Coronary artery (tissue), 2 donors: ENCODE results near the gene HPSE2.

ENCODE experiments used
- DNase-seq: peaks from one replicate; pipeline ENCODE4 v3.0.0-alpha.2; 2017; ENCODE audit warnings: low spot score
- H3K27ac ChIP-seq, 2 donors: fragments of 200-600 bp; sonication (generic); one replicate each; pipeline ENCODE4 v1.5.1; 2016 to 2019
- H3K4me3 ChIP-seq: fragments of 200-600 bp; sonication (generic); 2 replicates; pipeline ENCODE4 v1.5.1; 2016; ENCODE audit warnings: mild to moderate bottlenecking, moderate library complexity
- TF ChIP-seq, protein P1 (sequence below): fragments of 200-600 bp; sonication (generic); IDR thresholded peaks from one replicate; pipeline ENCODE4 v1.5.1; 2019; ENCODE audit warnings: antibody characterized with exemption

The HPSE2 gene

DNA sequence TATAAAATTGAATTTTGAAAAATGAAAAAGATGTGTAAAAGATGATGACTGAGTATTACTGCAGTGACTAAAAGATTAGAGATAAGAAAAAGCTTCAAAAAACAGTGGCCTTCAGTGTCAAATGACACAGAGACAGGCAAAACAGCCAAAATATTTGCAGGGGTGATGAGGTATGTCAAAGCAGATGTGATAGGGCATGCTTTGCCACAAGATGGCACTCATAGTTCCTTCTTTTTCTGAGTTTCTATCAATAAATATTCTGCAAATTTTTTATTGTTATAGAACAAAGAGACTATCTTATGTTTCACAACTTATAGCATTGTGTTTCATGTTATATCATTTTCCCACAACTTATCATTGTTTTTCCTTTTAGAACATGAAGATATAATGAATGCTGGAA, 444.8 kb downstream of the HPSE2 start:
- Histone ChIP-seq H3K27ac (no peak overlapping the region), H3K4me3 (no peak overlapping the region)
- no peak for DNase-seq
- TF ChIP-seq, protein P1, sequence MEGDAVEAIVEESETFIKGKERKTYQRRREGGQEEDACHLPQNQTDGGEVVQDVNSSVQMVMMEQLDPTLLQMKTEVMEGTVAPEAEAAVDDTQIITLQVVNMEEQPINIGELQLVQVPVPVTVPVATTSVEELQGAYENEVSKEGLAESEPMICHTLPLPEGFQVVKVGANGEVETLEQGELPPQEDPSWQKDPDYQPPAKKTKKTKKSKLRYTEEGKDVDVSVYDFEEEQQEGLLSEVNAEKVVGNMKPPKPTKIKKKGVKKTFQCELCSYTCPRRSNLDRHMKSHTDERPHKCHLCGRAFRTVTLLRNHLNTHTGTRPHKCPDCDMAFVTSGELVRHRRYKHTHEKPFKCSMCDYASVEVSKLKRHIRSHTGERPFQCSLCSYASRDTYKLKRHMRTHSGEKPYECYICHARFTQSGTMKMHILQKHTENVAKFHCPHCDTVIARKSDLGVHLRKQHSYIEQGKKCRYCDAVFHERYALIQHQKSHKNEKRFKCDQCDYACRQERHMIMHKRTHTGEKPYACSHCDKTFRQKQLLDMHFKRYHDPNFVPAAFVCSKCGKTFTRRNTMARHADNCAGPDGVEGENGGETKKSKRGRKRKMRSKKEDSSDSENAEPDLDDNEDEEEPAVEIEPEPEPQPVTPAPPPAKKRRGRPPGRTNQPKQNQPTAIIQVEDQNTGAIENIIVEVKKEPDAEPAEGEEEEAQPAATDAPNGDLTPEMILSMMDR: no peak

DNA sequence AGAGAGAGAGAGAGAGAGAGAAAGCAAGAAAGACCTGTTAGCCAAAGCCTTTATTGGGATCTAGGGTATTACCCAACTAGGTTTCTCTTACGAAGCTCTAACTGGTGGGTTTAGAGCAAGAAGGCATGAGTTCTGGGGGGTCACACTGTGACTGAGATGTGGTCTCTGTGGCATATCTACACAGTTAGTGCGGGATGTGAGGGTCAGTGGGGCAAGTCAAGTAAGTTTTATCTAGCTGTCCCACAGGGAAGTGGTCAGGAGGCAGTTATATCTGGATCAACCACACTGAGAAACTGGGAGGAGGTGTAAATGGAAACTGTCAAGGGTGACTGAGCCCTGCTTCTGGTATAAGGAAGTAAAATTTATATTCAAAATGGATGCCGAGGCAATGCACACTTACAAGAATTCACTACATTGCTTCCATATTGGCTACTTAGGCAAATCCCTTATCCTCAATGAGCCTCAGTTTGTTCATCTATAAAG, 457.3 kb downstream of the HPSE2 start:
- Histone ChIP-seq H3K4me3 (no peak overlapping the region), H3K27ac (no peak overlapping the region)
- TF ChIP-seq, protein P1: no peak
- DNase-seq: no peak

DNA sequence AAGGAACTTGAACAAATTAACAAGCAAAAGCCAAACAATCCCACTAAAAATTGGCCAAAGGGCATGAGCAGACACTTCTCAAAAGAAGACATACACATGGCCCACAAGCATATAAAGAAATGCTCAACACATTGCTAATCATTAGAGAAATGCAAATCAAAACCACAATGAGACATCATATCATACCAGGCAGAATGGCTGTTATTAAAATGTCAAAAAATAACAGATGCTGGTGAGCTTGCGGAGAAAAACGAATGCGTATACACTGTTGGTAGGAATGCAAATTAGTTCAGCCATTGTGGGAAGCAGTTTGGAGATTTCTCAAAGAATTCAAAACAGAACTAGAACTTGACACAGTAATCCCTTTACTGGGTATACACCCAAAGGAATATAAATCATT, 477.2 kb downstream of the HPSE2 start:
- H3K4me3 ChIP-seq: no peak overlapping the region
- TF ChIP-seq, protein P1: no peak
- no peak overlapping the region for H3K27ac ChIP-seq
- DNase-seq: no peak

DNA sequence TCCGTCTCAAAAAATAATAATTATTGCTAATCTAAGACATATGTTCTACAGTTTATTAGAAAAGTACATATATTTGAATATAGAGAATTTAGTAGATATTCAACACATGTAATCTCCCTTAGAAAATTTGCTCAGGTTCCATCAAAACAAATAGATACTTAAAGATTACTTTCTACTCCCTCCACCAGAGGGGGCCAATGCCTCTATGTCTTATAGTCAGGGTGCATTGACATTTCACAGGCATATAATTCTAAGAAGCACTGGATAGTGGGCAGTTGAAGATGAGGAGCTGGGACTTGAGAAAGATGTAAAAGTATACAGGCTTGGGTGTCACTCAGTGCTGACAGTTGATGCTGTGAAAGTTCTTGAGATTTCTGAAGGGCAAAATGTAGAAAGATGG, 487.4 kb downstream of the HPSE2 start:
- H3K4me3 ChIP-seq: no peak overlapping the region
- TF ChIP-seq, protein P1: no peak
- no peak overlapping the region for H3K27ac ChIP-seq
- no peak for DNase-seq

DNA sequence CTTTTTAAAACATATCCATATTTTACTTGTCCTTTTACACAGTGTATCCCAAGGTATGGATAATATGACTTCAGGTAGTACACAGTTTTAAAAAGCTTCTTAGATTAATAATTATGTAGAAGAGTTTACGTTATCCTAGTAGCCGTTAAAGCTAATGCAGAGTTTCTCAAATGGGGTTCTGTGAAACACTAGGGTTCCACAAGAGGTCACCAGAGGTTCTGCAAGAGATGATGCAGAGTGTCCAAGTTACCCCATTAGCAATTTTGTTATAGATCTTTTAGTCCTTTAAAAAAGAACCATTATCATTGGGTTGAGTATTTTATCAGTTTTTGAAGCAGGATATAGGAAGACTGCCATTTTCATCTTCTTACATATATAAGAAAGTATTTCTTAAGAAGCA, 490.0 kb downstream of the HPSE2 start:
- Histone ChIP-seq H3K27ac (no peak overlapping the region), H3K4me3 (no peak overlapping the region)
- TF ChIP-seq, protein P1: no peak
- DNase-seq: no peak

DNA sequence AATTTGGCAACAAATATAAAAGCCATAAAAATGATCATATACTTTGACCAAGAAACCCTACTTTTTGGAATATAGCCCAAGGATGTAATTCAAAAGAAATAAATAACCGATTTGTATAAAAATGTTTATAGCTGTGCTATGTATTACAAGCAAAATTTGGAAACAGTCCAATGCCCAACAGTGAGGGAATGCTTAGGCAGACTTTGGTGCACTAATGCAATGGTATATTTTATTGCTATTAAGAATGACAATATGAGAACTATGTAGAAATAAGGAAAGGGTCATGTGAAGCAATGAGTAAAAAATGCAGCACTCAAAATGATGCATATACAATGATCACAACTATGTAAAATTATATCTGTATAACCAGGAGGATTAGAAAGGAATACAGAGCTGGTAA, 515.1 kb downstream of the HPSE2 start:
- DNase-seq: no peak
- Histone ChIP-seq H3K4me3 (no peak overlapping the region), H3K27ac (no peak overlapping the region)
- TF ChIP-seq, protein P1: no peak

DNA sequence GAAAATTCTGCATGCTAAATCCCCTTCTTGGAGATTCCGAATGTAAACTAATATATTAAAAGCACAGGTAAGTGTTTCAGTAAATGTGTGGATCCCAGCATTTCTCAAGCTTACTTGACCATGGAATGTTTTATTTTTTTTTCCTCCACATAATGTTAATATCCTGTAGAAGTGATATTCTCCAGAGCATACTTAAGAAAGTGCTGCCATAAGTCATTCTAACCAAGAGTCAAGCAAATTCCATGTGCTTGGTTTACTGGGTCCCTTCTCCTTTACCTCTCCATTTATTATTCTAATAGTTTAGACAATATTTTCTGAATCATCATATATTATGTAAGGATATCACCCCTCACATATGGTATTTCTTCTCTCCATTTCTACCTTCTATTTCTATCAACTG, 522.1 kb downstream of the HPSE2 start:
- H3K27ac ChIP-seq: no peak overlapping the region
- H3K4me3 ChIP-seq: no peak overlapping the region
- DNase-seq: no peak
- TF ChIP-seq, protein P1: no peak
